SK-N-SH (cell line): ENCODE results near the gene PDE4D.

Source experiments
- EP300 ChIP-seq, 2 experiments: IDR thresholded peaks; 2 replicates each; pipeline versions ENCODE4 v1.4.0 to v1.6.1; 2012; ENCODE audit warnings: borderline replicate concordance in 1 of 2, low read depth in 1 of 2, low read length in 1 of 2
- MXI1 ChIP-seq: IDR thresholded peaks from 2 replicates; pipeline ENCODE4 v1.6.1; 2012; ENCODE audit warnings: mild to moderate bottlenecking, low read depth, low read length, improper control_type of control experiment
- POLR2AphosphoS5 ChIP-seq: IDR thresholded peaks from 2 replicates; pipeline ENCODE4 v1.6.1; 2012; ENCODE audit warnings: low read depth, low read length
- RAD21 ChIP-seq: IDR thresholded peaks from 2 replicates; pipeline ENCODE4 v1.6.1; 2012; ENCODE audit warnings: mild to moderate bottlenecking, low read length
- RCOR1 ChIP-seq: fragments of 150-350 bp; IDR thresholded peaks from 2 replicates; pipeline ENCODE4 v1.6.1; 2017; ENCODE audit warnings: antibody characterized with exemption, low read length
- RFX5 ChIP-seq: IDR thresholded peaks from 2 replicates; pipeline ENCODE4 v1.6.1; 2012; ENCODE audit warnings: mild to moderate bottlenecking, improper control_type of control experiment, low read length
- TEAD4 ChIP-seq: IDR thresholded peaks from 2 replicates; pipeline ENCODE4 v1.4.0; 2012; ENCODE audit warnings: mild to moderate bottlenecking, borderline replicate concordance; ENCODE audit not compliant: insufficient read depth
- TF ChIP-seq, protein P1 (sequence below): fragments of 200-600 bp; sonication (generic); IDR thresholded peaks from 2 replicates; pipeline ENCODE4 v1.6.1; 2017; ENCODE audit warnings: antibody characterized with exemption, mild to moderate bottlenecking, moderate library complexity
- TF ChIP-seq, protein P2 (sequence below): IDR thresholded peaks from 2 replicates; pipeline ENCODE4 v1.6.1; 2012; ENCODE audit warnings: mild to moderate bottlenecking, low read depth, low read length, moderate library complexity
- TF ChIP-seq, protein P3 (sequence below): IDR thresholded peaks from 2 replicates; pipeline ENCODE4 v1.4.0; 2012; ENCODE audit warnings: low read depth
- TF ChIP-seq, protein P4 (sequence below): IDR thresholded peaks from 2 replicates; pipeline ENCODE4 v1.4.0; 2012; ENCODE audit warnings: low read depth, borderline replicate concordance

DNA sequence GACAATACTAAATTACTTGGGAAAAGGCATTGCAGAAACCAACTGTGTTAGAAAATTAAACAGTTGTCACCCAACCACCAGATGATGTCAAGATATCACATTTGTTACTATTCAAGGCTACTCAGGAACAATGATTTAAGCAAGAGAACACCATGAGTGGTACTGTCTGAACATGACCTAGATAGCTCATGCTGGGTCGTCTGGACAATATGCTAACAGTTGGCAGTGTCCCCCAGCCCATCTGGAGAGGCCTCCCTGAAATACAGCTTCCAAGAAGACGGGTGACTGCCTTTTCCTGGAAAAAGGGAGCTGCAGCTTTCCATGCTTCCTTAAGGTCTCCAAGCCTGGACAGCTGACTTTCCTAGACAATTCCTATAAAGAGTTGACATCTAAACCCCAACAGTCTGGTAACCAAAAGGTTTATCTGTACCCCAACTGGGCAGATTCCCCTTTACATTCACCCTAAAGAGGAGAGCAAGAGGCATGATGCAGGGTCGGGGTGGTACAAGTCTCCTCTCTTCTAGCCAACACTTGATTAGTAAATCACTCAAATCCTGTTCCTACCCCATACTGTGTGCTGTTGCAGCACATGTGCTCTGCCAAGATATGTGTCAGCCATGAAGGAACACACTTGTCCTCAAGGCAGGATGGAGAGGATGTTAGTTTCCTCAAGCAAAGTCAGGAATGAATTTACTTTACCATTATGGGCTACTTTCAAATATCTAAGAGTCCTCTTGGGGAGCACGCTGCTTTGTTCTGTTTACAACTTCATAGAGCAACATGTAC lies 433.0 kb downstream of the PDE4D start:
- TF ChIP-seq, protein P1, sequence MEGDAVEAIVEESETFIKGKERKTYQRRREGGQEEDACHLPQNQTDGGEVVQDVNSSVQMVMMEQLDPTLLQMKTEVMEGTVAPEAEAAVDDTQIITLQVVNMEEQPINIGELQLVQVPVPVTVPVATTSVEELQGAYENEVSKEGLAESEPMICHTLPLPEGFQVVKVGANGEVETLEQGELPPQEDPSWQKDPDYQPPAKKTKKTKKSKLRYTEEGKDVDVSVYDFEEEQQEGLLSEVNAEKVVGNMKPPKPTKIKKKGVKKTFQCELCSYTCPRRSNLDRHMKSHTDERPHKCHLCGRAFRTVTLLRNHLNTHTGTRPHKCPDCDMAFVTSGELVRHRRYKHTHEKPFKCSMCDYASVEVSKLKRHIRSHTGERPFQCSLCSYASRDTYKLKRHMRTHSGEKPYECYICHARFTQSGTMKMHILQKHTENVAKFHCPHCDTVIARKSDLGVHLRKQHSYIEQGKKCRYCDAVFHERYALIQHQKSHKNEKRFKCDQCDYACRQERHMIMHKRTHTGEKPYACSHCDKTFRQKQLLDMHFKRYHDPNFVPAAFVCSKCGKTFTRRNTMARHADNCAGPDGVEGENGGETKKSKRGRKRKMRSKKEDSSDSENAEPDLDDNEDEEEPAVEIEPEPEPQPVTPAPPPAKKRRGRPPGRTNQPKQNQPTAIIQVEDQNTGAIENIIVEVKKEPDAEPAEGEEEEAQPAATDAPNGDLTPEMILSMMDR = no peak
- no peak for TF ChIP-seq EP300 (IDR thresholded peaks at IDR 0.05; ENCODE audit: borderline replicate concordance in 1 of 2, low read depth in 1 of 2, low read length in 1 of 2)
- TF ChIP-seq, protein P2, sequence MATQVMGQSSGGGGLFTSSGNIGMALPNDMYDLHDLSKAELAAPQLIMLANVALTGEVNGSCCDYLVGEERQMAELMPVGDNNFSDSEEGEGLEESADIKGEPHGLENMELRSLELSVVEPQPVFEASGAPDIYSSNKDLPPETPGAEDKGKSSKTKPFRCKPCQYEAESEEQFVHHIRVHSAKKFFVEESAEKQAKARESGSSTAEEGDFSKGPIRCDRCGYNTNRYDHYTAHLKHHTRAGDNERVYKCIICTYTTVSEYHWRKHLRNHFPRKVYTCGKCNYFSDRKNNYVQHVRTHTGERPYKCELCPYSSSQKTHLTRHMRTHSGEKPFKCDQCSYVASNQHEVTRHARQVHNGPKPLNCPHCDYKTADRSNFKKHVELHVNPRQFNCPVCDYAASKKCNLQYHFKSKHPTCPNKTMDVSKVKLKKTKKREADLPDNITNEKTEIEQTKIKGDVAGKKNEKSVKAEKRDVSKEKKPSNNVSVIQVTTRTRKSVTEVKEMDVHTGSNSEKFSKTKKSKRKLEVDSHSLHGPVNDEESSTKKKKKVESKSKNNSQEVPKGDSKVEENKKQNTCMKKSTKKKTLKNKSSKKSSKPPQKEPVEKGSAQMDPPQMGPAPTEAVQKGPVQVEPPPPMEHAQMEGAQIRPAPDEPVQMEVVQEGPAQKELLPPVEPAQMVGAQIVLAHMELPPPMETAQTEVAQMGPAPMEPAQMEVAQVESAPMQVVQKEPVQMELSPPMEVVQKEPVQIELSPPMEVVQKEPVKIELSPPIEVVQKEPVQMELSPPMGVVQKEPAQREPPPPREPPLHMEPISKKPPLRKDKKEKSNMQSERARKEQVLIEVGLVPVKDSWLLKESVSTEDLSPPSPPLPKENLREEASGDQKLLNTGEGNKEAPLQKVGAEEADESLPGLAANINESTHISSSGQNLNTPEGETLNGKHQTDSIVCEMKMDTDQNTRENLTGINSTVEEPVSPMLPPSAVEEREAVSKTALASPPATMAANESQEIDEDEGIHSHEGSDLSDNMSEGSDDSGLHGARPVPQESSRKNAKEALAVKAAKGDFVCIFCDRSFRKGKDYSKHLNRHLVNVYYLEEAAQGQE = no peak
- no peak for TF ChIP-seq RAD21
- TF ChIP-seq POLR2AphosphoS5 = no peak
- no peak for TF ChIP-seq RCOR1
- no peak for TF ChIP-seq RFX5
- no peak for TF ChIP-seq MXI1
- TF ChIP-seq TEAD4 = no peak
- TF ChIP-seq, protein P3, sequence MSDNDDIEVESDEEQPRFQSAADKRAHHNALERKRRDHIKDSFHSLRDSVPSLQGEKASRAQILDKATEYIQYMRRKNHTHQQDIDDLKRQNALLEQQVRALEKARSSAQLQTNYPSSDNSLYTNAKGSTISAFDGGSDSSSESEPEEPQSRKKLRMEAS = no peak
- TF ChIP-seq, protein P4, sequence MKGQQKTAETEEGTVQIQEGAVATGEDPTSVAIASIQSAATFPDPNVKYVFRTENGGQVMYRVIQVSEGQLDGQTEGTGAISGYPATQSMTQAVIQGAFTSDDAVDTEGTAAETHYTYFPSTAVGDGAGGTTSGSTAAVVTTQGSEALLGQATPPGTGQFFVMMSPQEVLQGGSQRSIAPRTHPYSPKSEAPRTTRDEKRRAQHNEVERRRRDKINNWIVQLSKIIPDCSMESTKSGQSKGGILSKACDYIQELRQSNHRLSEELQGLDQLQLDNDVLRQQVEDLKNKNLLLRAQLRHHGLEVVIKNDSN = no peak
